Spleen (tissue), 7 donors: Measurements from ENCODE around the gene NUDT19.

Experiments used
- POLR2A ChIP-seq, 3 donors: fragments of 450-650 bp; IDR thresholded peaks; one replicate each; pipeline ENCODE4 v1.5.1; 2017; ENCODE audit warnings: antibody characterized with exemption in 3 of 3, mild to moderate bottlenecking in 1 of 3
- TF ChIP-seq, protein P1 (sequence below), 11 experiments: fragments of 200-600 bp in 7 of 11; fragments of 450-650 bp in 4 of 11; sonication (generic) in 4 of 11; IDR thresholded peaks in 8 of 11; conservative IDR thresholded peaks in 3 of 11; 1 replicate in 7 of 11; 2 replicates in 4 of 11; pipeline versions ENCODE4 v1.4.0 to v1.8.0; 2016 to 2021; ENCODE audit warnings: antibody characterized with exemption in 11 of 11, inconsistent platforms in 4 of 11, mild to moderate bottlenecking in 1 of 11
- donor health status: DM: no; HTN: no; CAD: no; lungs with moderate emphysema.
- donor health status: DM: no; HTN: no; CAD: no.
- donor health status: DM: no; HTN: no; CAD: no.

DNA sequence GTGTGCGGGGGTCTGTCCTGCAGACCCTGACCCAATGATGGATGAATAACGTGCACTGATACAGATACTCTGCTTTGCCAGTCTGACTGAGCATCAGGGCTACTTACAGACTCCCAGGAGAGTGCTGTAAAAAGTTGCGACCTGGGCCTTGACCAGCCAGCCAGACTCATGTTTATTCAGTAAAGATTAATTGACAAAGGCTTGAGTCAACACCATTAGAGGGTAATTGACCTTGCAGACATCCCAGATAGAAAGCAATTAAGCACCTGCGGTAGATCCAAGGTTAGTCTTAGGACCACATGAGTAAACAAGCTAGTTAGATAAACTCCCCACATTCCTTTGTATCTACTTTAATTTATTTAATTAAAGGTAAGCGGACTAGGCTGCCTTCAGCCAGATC is 10.4 kb downstream of the NUDT19 start:
- TF ChIP-seq, protein P1, sequence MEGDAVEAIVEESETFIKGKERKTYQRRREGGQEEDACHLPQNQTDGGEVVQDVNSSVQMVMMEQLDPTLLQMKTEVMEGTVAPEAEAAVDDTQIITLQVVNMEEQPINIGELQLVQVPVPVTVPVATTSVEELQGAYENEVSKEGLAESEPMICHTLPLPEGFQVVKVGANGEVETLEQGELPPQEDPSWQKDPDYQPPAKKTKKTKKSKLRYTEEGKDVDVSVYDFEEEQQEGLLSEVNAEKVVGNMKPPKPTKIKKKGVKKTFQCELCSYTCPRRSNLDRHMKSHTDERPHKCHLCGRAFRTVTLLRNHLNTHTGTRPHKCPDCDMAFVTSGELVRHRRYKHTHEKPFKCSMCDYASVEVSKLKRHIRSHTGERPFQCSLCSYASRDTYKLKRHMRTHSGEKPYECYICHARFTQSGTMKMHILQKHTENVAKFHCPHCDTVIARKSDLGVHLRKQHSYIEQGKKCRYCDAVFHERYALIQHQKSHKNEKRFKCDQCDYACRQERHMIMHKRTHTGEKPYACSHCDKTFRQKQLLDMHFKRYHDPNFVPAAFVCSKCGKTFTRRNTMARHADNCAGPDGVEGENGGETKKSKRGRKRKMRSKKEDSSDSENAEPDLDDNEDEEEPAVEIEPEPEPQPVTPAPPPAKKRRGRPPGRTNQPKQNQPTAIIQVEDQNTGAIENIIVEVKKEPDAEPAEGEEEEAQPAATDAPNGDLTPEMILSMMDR (IDR thresholded peaks at IDR 0.05 in 8 of 11, conservative IDR thresholded peaks at IDR 0.05 in 3 of 11): no peak
- TF ChIP-seq POLR2A (IDR thresholded peaks at IDR 0.05): no peak
